K562 (cell line): Measurements from ENCODE around the gene APOA1. TPM values are rescaled to one million over a fixed set of nuclear protein-coding genes. Genes with fewer than 3 reads are reported as not detected.

Experiments
- ATAC-seq: fragments of 200-7000 bp; cut with Tn5 transposase; 3 replicates; pipeline ENCODE4 v1.9.1; 2020; ENCODE audit warnings: moderate library complexity
- BruUV-seq: library from RNA; stranded (reverse); fragments of 400-500 nt; replicated peaks from 2 replicates; lab custom pipeline; 2021; lab: Mats Ljungman, UMichigan
- CTCF ChIA-PET: fragments of 300-600 bp; formaldehyde crosslinking; extraction: SDS; loops from one replicate; lab custom pipeline; 2021; ENCODE audit warnings: low intra/inter-chr PET ratio; lab: Yijun Ruan, JAX
- POLR2A ChIA-PET: fragments of 300-600, 350-650 bp; sonication (Branson Sonifier 250); formaldehyde crosslinking; extraction: SDS; loops from one replicate; lab custom pipeline; 2021; ENCODE audit warnings: antibody characterized with exemption, inconsistent platforms; lab: Yijun Ruan, JAX
- DNase-seq, 4 experiments: peaks; one replicate each; pipeline versions ENCODE4 v3.0.0 to v3.0.0-alpha.2; 2011 to 2018; ENCODE audit warnings: low spot score in 3 of 4, mixed read lengths in 3 of 4; ENCODE audit errors: extremely low read depth in 1 of 4
- FAIRE-seq: peaks from 2 replicates; lab custom pipeline; 2011; peaks lifted over from hg19 to GRCh38; lab: Jason Lieb, UNC
- H2AFZ ChIP-seq: 2 replicates; pipeline ENCODE4 v1.6.0; 2011; ENCODE audit warnings: low read depth, low read length, control low read depth, inconsistent platforms
- H3K27ac ChIP-seq: fragments of 200-600 bp; 3 replicates; pipeline ENCODE4 v1.8.0; 2011; ENCODE audit warnings: low read depth, mild to moderate bottlenecking, control low read depth, inconsistent platforms, low read length, moderate library complexity, mixed read lengths; ENCODE audit errors: extremely low read depth
- H3K27me3 ChIP-seq, 2 experiments: fragments of 300-600 bp in 1 of 2; 2 replicates in 1 of 2; 3 replicates in 1 of 2; pipeline versions ENCODE4 v1.6.0 to v1.8.0; 2011; ENCODE audit warnings: inconsistent platforms in 2 of 2, low read length in 2 of 2, mild to moderate bottlenecking in 1 of 2, mixed read lengths in 1 of 2, moderate library complexity in 1 of 2; ENCODE audit not compliant: control insufficient read depth in 2 of 2, insufficient read depth in 2 of 2
- H3K36me3 ChIP-seq: fragments of 300-600 bp; 3 replicates; pipeline ENCODE4 v1.8.0; 2011; ENCODE audit warnings: mild to moderate bottlenecking, low read length, inconsistent platforms; ENCODE audit not compliant: control insufficient read depth, insufficient read depth
- H3K4me1 ChIP-seq, 2 experiments: fragments of 200-600 bp in 1 of 2; replicated peaks in 1 of 2; 2 replicates in 1 of 2; 3 replicates in 1 of 2; pipeline versions ENCODE4 v1.5.1 to v1.8.0; 2011; ENCODE audit warnings: inconsistent platforms in 2 of 2, low read length in 2 of 2, mild to moderate bottlenecking in 1 of 2, mixed read lengths in 1 of 2, moderate library complexity in 1 of 2; ENCODE audit not compliant: control insufficient read depth in 2 of 2, insufficient read depth in 2 of 2
- H3K4me2 ChIP-seq: 2 replicates; pipeline ENCODE4 v1.6.1; 2011; ENCODE audit warnings: low read length, control low read depth, inconsistent platforms, mixed read lengths; ENCODE audit not compliant: insufficient read depth
- H3K4me3 ChIP-seq: fragments of 200-600 bp; sonication (generic), shearing (Covaris generic); 2 replicates; pipeline ENCODE4 v1.5.1; 2016; ENCODE audit warnings: control low read depth, inconsistent platforms
- H3K79me2 ChIP-seq: fragments of 200-600 bp; 3 replicates; pipeline ENCODE4 v1.8.0; 2011; ENCODE audit warnings: low read length, inconsistent platforms; ENCODE audit not compliant: control insufficient read depth, insufficient read depth
- H3K9ac ChIP-seq, 2 experiments: 2 replicates each; pipeline versions ENCODE4 v1.6.0 to v1.6.1; 2011; ENCODE audit warnings: low read depth in 2 of 2, low read length in 2 of 2, control low read depth in 1 of 2, inconsistent platforms in 1 of 2, mild to moderate bottlenecking in 1 of 2, mixed read lengths in 1 of 2; ENCODE audit not compliant: insufficient read depth in 1 of 2
- H3K9me1 ChIP-seq: one replicate; pipeline ENCODE4 v1.6.0; 2011; ENCODE audit warnings: inconsistent platforms, mild to moderate bottlenecking, low read length, moderate library complexity; ENCODE audit not compliant: control insufficient read depth, insufficient read depth
- H3K9me3 ChIP-seq: replicated peaks from 2 replicates; pipeline ENCODE4 v1.5.1; 2011; ENCODE audit warnings: low read depth, low read length, inconsistent platforms; ENCODE audit not compliant: control insufficient read depth, insufficient read depth
- H4K20me1 ChIP-seq: replicated peaks from 2 replicates; pipeline ENCODE4 v1.6.1; 2011; ENCODE audit warnings: low read length, inconsistent platforms, mixed read lengths; ENCODE audit not compliant: control insufficient read depth, insufficient read depth
- MBD1 ChIP-seq: fragments of 250-450 bp; sonication (Bioruptor Pico); IDR thresholded peaks from 2 replicates; pipeline ENCODE4 v1.8.0; 2022; ENCODE audit warnings: inconsistent platforms
- MTA1 ChIP-seq: fragments of 450-650 bp; IDR thresholded peaks from 2 replicates; pipeline ENCODE4 v1.6.1; 2017; ENCODE audit warnings: borderline replicate concordance
- NFE2L1 ChIP-seq: fragments of 450-650 bp; IDR thresholded peaks from 2 replicates; pipeline ENCODE4 v1.6.1; 2016; ENCODE audit warnings: missing genetic modification characterization, low read depth, mild to moderate bottlenecking, missing compliant biosample characterization, moderate library complexity, borderline replicate concordance
- REST ChIP-seq, 2 experiments: fragments of 450-650 bp; formaldehyde crosslinking in 1 of 2; IDR thresholded peaks; 2 replicates each; pipeline versions ENCODE4 v1.4.0 to v1.6.1; 2014 to 2020; ENCODE audit warnings: mild to moderate bottlenecking in 2 of 2, borderline replicate concordance in 1 of 2, low read depth in 1 of 2
- SRSF9 ChIP-seq: fragments of 200-400 bp; formaldehyde crosslinking; IDR thresholded peaks from 2 replicates; pipeline ENCODE4 v1.6.1; 2017; ENCODE audit warnings: low read depth, low read length, borderline replicate concordance
- TAF9B ChIP-seq: fragments of 450-650 bp; IDR thresholded peaks from 2 replicates; pipeline ENCODE4 v1.6.1; 2018; ENCODE audit warnings: mild to moderate bottlenecking; ENCODE audit not compliant: partially characterized antibody
- XRCC3 ChIP-seq: fragments of 450-650 bp; IDR thresholded peaks from 2 replicates; pipeline ENCODE4 v1.6.1; 2017; ENCODE audit warnings: mild to moderate bottlenecking, moderate library complexity
- WGBS: fragments of 100-300 bp; shearing (Covaris generic); methylation state at CpG from one replicate; pipeline ENCODE4 v1.1.6; 2016; ENCODE audit warnings: low coverage, mixed read lengths; ENCODE audit not compliant: insufficient coverage; ENCODE audit errors: missing lambda C conversion rate; 5-methylcytosine and 5-hydroxymethylcytosine counted together
- in situ Hi-C: fragments of 300-500 bp; cut with MboI; formaldehyde crosslinking; loops from 4 replicates; pipeline ENCODE4 v1.15.0; 2018; ENCODE audit warnings: inconsistent platforms, mixed read lengths
- intact Hi-C: fragments of 100-400 bp; cut with micrococcal nuclease; formaldehyde crosslinking; loops from 2 replicates; pipeline ENCODE4 v1.14.2; 2022
- polyA plus RNA-seq, 8 experiments: library from polyadenylated mRNA; depleted of rRNA in 4 of 8; stranded (reverse) in 5 of 8; unstranded in 3 of 8; fragments of >200 nt; fragmentation: Nextera tagmentation in 2 of 8; fragmentation: Illumina TruSeq in 1 of 8; extraction: Ambion mirVana in 2 of 8; extraction: Trizol in 1 of 8; gene quantifications; 2 replicates each; pipeline versions ENCODE4 v1.2.1 to v1.2.3, GENCODE V29; 2011 to 2014; ENCODE audit warnings: inconsistent platforms in 1 of 8, missing spikeins in 1 of 8
- total RNA-seq, 7 experiments: library from RNA; depleted of rRNA in 6 of 7; stranded (reverse); fragments of >200 nt in 6 of 7; fragmentation: Illumina TruSeq in 2 of 7; extraction: Trizol in 2 of 7; gene quantifications; 2 replicates each; pipeline versions ENCODE4 v1.2.1 to v1.2.3, GENCODE V29; 2011 to 2021; ENCODE audit warnings: low replicate concordance in 1 of 7
- TF ChIP-seq, protein P1 (sequence below), 2 experiments: fragments of 450-650 bp in 1 of 2; sonication (generic) in 1 of 2; formaldehyde crosslinking; conservative IDR thresholded peaks; 2 replicates each; pipeline versions ENCODE4 v1.4.0 to v1.8.1; 2020 to 2022; ENCODE audit warnings: mild to moderate bottlenecking in 1 of 2, missing genetic modification reagents in 1 of 2

APOA1 gene
- total and polyA plus RNA-seq, 9 of the 15 experiments (the other 6 are each of a cell fraction or from before 2014, with no cell fraction given) = 1.8 TPM; not detected in 8

GRCh38 chr11:116840224-116840745 lies 2.9 kb upstream of the APOA1 start:
- ATAC-seq (peak; percentile 52), DNase-seq (peak in 3 of 4 experiments; percentile 28 to 46 (median 29)), FAIRE-seq (no peak)
- Histone ChIP-seq H3K9me3 (no peaks in the 10 kb centered on the region), H3K9ac (0 out of 4 replicates have a peak overlapping the region, but pooled peaks of 1 of the 2 experiments have one; percentile 33), H3K27ac (no peak overlapping the region), H2AFZ (no peak overlapping the region), H3K27me3 (no peaks in the 10 kb centered on the region; a peak in 1 of 5 replicates), H4K20me1 (no peaks in the 10 kb centered on the region), H3K4me1 (peaks cover 18 to 27% of the 10 kb centered on the region in 2 experiments; a peak in 4 of 5 replicates), H3K36me3 (peaks cover 15% of the 10 kb centered on the region; the same call in 2 of the 3 replicates), H3K4me3 (no peak overlapping the region), H3K79me2 (no peaks in the 10 kb centered on the region), H3K4me2 (peak overlapping the region; percentile 6; the same call in 1 of the 2 replicates), H3K9me1 (no peaks in the 10 kb centered on the region)
- CTCF ChIA-PET = no interaction called here
- BruUV-seq = no TSS peak
- WGBS = 30% methylated on average over 6 of the region's 6 CpGs
- POLR2A ChIA-PET = interaction anchor here (0.6 to 1.0 kb wide), 2 partner anchors 89 to 157 kb away, joined by 3 to 4 read pairs; no protein-coding TSS in a partner anchor
- intact Hi-C loops (no loop called here), in situ Hi-C loops (no loop called here)
- TF ChIP-seq, protein P1, sequence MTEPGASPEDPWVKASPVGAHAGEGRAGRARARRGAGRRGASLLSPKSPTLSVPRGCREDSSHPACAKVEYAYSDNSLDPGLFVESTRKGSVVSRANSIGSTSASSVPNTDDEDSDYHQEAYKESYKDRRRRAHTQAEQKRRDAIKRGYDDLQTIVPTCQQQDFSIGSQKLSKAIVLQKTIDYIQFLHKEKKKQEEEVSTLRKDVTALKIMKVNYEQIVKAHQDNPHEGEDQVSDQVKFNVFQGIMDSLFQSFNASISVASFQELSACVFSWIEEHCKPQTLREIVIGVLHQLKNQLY (CRISPR knock-in tag; conservative IDR thresholded peaks at IDR 0.05) = no peak
- TF ChIP-seq SRSF9 (no peak), TAF9B (no peak), MBD1 (CRISPR knock-in tag) (no peak), MTA1 (no peak), NFE2L1 (tag) (no peak), XRCC3 (no peak), REST (IDR thresholded peaks at IDR 0.05; ENCODE audit: borderline replicate concordance) (peak; percentile 13; the same call in 1 of the 2 replicates), REST (CRISPR knock-in tag; IDR thresholded peaks at IDR 0.05; ENCODE audit: low read depth) (no peak)
